Activated CD4-positive, CD25-positive, alpha-beta regulatory T cell treated with anti-CD3 and anti-CD28 coated beads, Interleukin-2, amount 50 U/mL, for 16 hours (primary cell): ENCODE measurements around the gene MYO7B.

ENCODE experiments used
- DNase-seq: peaks from one replicate; pipeline ENCODE4 v3.0.0-alpha.2; 2020; ENCODE audit warnings: low read depth, low spot score

MYO7B gene

DNA sequence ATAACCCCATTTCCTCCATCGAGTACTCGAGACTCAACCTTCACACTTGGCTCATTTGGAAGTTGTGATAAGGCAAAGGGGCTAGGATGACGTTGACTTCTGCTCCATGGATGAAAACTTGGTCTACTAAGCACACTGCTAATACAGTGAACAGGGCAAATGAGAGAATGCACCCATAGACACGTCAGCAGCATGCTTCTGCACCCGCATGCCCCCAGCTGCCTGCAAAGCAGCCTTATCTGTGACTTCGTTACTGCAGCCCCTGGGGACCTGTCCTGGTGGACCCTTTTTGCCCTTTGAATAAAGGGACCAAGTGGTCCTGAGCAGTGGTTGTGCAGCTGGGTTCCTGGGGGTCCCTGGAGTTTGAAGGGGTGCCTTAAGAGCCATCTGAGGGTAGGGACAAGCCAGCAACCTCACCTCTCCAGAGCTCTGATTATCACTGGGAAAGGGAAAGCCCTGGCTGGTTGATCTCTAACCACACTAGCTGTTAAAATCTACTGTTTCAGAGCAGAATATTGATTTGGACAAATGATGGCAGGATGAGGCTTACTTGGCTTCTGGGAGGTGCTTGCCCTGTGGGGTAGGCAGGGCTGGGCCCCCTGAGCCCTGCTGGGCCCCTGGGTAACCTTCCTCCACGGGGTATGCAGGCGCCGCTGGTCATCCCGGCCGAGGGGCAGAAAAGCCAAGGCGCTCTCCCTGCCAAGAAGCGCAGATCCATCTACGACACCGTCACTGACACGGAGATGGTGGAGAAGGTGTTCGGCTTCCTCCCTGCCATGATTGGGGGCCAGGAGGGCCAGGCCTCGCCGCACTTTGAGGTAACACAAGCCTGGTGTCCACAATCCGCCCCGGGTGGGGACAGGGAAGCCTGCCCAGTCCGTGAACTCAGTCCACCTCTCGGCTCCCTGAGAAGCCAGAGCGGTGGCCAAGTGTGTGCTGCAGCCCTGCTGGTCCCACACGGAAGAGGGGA, 72.9 kb downstream of the MYO7B start:
- no peak for DNase-seq

DNA sequence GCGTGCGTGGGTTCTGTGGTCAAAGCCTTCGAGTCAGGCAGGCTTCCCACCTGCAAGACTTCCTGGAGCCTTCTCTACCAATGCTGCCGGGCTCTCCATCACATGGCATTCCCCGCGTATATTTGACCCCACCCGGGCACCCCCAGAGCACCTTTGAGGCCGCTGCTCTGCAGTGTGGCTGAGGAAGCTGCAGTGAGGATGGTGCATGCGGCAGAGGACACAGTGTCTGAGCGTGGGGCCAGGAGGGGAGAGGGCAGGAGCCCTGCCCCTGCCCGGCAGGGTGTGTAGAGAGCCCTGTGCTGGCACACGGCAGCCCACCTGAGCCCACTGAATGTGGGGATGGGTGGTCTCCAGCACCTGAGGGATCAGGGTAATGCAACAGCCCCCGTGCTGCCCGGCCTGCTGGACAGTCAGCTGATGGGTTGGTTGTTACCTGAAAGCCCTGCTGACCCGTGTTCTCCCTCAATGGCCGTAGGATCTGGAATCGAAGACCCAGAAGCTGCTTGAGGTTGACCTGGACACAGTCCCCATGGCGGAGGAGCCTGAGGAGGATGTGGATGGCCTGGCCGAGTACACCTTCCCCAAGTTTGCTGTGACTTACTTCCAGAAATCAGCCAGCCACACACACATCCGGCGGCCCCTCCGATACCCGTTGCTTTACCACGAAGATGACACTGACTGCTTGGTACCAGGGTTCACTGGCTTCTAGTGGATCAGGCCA, 73.7 kb downstream of the MYO7B start:
- DNase-seq, result no peak

DNA sequence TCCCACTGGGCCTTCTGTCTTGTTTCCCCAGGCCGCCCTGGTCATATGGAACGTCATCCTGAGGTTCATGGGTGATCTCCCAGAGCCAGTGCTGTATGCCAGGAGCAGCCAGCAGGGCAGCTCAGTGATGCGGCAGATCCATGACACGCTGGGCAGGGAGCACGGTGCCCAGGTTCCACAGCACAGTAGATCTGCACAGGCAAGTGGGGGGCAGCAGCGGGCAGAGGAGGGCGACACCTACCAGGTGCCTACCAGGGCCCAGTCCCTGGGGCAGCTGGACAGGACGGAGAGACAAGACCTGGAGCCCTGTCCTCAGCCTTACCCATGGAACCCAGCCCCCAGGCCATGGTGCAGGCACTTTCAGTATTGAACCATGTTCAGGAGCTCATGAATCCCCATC, 74.3 kb downstream of the MYO7B start:
- no peak for DNase-seq

DNA sequence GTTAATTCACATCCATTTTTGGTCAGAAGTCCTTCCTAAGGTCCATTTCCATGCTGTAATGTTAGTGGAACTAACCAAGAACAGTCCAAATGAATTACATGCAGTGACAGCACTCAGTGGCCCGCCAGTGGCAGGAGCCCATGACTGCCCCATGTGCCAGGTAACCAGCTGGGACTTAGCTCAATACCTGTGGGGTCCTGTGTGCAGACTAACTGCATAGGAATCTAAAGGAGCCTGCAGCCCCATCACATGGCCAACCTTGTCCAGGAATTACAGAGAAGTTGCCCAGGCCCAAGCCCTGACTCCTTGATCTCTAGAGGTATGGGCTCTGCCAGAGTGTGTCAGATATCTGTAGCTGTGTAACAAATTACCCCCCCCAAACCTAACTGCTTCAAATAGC, 75.1 kb downstream of the MYO7B start:
- no peak for DNase-seq

DNA sequence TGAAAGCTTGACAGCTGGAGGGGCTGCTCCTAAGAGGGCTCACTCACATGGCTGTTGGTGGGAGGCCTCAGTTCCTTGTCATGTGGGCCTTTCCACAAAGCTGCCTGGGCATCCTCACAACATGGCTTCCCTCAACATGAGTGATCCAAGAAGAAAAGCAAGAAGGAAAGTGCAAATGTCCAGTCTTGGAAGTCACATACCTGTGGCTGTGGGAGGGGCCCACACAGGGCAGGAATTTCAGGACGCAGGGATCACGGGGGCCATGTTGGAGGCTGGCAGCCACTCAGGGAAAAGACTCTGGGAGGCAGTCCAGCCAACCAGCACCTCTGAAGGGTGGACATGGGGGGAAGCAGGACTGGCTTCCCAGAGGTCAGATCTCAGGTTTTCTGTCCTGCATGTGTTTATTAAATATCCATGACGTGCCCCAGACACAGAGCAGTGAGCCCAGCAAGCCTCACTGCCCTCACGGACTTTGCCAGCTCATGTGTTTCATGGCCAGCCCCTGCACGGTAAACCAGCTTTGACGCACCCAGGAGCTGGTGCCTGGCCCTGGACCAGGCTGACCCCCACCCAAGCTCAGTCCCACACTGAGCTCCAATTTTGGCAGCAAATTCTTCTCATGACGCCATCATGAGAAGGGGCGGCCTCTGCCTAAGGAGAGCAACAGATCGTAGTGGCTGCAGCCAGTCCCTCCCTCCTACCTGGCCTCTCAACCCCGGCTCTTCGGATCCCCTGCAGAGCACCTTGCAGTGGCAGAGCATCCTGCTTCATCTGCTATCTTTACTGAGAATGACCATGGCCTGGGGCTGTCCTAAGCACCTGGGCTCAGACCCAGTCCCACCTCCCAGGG, 75.8 kb downstream of the MYO7B start:
- no peak for DNase-seq

DNA sequence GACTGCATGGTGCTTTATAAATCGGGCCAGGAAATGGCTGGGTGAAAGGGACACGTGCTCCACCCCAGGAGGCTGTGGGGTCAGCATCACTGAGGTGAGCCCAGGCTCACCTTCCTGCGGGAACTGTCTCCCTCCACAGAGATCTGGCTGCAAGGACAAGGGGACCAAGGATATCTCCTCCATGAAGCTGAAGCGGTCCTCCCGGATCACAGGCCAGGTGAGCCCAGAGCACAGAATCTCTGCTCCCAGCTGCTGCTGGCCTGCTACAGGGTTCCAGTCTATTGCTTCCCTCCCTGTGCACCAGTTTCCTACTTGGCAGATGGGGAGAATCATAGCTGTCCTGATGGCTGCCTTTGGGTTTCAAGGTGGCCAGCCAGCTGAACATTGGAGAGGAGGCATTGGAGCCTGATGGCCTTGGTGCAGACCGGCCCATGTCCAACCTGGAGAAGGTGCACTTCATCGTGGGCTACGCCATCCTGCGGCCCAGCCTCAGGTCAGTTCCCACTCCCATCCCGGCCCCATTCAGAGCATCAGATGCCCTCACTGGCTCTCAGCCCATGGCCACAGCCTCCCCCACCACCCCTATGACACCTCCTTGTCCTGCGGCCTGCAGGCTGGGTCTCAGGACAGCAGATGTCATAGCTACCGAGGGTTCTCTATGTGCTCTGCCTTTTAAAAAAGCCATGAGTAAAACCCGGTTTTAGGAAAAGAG, 76.8 kb downstream of the MYO7B start:
- no peak for DNase-seq

DNA sequence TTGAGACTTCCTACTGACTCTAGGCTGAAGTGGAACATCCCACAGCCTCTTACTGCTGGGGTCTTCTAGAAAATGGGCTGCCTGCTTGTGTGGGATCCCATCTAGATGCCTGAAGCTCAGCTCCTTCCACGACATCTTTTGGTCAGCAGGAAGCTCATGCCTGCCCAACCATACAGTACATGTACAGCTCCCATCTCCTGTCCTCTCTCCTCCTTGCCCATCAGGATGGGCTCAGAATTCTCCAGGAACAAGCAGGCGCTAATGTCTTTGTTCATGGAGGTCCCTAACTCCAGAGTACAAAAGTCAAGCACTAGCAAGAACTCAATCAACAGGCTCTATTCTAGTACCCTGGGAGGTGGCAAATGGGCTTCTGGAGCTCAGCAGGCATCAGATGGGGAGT, 78.8 kb downstream of the MYO7B start:
- no peak for DNase-seq

DNA sequence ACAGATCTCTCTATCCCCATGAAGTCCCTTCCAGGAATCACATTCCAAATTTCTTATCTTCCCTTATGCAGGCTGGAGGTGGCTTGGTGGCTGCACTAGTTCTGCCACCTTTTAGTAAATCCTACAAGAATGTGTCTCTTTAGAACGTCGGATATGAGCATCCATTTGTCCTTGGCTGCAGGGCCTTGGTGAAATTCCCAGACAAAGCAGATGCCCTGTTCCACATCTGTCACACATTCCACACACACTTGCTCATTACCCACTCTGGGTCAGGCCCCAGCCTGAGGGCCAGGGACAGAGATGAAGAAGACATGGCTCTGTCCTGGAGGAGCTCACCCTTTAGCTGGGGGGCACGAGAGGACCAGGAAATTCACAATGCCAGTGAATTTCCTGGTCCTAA, 79.2 kb downstream of the MYO7B start:
- no peak for DNase-seq

DNA sequence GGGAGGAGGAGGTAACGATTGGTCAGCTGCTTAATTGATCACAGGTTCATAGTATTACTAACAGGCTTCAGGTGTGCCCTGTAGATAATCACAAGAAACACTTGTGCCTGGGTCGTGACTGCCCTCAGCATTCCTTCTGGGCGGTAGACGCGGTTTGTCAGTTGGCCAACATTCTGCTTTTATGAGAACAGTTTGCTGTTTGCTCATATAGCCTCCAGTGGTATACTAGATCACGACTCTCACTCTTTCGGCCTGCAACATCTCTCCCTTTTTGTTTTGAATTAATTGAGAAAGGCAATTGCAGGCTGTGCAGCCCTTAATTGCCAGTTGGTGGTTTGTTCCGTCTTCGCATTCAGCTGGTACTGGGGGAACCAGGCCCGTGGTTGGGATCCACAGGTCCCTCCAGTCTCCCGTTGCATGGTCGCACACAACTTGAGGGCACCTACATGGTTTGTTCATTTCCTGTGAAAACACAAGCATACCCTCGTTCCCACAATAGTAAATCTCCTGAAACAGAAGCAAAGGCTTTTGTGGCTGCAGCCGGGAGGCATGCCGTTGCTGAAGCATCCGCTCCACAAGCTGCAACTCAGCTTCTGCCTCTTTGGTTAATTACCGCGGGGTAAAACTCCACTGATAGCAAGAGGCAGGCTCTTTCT, 80.2 kb downstream of the MYO7B start:
- DNase-seq, result no peak

DNA sequence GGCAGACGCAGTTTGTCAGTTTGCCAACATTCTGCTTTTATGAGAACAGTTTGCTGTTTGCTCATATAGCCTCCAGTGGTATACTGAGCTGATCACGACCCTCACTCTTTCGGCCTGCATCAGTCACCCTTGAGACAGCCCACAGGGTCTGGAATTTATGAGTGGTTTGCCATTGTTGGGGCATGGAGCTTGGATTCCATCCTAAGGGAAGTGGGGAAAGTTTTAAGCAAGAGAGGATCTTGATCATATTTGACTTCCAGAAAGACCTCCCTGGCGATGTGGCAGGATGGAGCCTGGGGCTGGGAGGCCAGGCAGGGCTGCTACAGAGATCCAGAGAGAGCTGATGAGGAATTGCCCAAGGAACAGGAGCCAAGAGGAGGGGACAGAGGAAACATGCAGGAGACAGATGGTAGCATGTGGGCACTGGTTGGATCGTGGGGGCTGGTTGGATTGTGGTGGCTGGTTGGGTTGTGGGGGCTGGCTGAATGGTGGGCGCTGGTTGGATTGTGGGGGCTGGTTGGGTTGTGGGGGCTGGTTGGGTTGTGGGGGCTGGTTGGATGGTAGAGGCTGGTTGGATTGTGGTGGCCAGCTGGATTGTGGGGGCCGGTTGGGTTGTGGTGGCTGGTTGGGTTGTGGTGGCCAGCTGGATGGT, 83.2 kb downstream of the MYO7B start:
- no peak for DNase-seq

DNA sequence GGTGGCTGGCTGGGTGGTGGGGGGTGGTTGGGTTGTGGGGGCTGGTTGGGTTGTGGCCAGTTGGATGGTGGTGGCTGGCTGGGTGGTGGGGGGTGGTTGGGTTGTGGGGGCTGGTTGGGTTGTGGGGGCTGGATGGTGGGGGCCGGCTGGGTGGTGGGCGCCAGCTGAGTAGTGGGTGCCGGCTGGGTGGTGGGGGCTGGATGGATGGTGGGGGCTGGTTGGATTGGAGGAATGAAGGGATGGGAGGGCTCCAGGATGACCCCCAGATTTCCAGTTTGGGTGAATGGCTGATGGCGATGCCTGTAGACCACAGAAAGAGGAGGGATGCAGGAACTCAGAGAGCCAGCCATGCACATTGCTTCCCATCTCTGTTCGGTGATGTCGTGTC, 83.7 kb downstream of the MYO7B start:
- DNase-seq, result no peak

DNA sequence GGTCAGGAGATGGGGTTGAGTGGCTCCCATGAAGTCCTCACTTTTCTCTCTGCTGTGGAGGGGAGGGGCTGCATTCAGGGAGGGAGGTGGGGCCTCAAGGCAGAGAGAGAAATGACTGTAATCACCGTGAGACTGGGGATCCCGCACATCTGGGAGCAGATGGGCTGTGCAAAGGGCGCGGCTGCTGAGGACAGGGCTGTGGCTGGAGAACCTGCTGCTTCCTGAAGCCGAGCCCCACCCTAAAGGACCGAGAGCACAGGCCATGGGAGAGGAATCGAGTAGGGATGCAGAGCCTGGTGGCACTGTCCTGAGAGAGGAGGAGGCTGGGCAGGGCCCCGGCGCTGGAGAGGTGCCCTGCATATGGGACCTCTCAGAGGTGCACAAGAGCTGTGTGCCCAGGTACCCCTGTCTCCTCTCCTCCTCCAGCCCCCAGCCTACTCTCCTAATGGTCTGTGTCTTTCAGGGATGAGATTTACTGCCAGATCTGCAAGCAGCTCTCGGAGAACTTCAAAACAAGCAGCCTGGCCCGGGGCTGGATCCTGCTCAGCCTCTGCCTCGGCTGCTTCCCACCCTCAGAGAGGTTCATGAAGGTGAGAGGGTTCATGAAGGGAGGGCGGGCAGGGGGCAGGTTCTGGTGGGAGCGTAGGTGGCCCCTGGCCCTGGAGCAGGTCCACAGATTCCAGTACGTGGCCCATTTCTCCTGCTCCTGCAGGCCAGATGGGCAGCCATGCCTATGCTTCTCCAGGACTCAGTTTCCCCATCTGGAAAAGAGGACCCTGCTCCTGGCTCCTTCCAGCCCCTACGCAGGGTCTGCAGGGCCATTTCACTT, 84.6 kb downstream of the MYO7B start:
- DNase-seq, result no peak

DNA sequence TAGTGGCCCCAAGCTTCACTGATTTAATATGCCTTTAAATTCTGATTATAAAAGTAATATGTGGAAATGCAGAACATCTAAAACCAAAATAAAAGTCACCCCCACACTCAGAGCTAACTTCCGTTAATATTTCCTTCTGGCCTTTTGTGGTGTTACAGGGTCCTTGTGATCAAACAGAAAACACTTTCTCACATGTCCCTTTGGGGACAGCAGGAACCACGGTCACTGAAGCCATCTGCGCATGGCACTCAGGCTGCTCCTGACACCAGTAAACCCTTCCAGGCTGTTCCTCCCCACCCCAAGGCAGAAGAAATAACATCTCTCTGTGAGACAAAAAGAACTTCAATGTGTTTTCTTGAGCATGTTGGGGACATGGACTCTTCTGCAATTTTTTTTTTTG, 85.4 kb downstream of the MYO7B start:
- no peak for DNase-seq

DNA sequence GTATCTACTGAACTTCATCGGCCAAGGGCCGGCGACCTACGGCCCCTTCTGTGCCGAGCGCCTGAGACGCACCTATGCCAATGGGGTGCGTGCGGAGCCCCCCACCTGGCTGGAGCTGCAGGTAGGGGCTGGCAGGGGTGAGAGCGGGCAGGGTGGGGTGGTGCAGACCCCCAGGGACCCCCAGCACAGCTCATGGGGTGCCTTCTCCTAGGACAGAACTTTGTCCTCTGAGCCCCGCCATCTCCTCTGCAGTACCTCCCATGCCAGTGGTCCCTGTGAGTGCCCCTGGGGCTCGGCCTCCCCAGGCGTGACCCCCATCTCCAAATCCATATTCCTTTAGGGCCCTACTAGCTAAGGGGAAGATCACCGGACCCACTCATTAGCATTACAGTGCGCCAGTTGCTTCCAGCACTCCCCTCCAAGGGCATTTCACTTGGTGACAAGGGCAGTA, 86.5 kb downstream of the MYO7B start:
- DNase-seq, result no peak

DNA sequence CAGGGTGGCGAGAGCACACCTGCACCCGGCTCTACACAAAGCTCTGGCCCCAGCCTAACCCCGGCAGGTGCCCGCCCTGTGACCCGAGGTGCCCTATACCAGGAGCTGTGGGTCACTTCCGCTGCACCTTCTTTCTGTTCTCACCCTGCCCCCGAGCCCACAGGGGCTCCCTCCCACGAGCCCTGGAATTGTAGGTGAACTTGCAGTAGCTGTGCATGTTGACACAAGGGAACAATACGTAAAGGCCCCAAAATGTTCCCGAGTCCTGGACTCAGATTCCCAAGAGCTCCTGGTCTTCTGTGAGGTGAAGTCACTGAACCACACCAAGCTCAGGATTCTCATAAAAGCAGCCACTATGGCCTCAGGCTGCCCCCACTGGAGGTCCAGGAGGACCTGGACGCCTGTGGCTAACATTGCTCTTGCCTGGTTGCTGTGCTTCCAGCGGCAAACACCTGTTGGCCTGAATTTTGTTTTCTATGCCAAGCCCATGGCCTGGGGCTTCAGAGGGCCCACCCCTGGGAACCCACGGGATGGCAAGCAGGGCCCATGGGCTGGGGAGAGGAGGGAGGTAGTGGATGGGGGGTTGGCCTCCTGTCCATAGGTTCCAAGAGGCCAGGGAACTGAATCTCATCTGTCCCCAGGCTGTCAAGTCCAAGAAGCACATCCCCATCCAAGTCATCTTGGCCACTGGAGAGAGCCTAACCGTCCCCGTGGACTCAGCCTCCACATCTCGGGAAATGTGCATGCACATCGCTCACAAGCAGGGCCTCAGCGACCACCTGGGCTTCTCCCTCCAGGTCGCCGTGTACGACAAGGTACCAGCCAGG, 87.3 kb downstream of the MYO7B start:
- DNase-seq, result no peak

DNA sequence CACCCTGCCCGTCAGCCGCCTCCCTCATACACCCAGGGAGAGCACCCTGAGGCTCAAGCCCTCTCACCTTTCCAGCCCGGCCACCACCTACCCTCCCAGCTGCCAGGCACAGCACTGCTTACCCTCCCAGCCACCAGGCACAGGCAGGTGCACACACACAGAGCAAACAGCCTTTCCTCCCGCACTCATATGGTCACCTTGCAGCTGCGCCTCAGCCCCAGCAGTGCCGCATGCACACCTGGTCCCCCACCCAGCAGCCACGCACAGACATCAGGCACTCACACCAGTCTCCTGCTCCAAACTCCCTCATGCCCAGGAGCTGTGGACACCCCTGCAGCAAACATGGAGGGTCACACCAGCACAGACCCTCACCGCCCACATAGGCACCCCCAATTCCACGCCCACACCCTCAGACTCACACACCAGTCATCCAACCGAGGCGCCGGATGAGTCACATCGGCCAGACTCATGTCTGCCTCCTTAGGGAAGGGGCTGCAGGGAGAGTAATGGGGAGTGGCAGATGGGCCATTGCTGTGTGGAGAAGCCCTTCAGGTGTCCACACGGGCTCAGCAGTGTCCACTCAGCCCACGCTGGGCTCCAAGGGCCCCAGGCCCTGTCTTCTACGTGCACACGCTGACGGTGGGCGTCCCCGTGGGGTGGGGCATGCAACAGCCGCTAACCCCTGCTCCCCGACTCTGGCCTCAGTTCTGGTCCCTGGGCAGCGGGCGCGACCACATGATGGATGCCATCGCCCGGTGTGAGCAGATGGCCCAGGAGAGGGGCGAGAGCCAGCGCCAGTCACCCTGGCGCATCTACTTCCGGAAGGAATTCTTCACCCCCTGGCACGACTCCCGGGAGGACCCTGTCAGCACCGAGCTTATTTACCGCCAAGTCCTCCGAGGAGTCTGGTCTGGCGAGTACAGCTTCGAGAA, 88.2 kb downstream of the MYO7B start:
- no peak for DNase-seq

DNA sequence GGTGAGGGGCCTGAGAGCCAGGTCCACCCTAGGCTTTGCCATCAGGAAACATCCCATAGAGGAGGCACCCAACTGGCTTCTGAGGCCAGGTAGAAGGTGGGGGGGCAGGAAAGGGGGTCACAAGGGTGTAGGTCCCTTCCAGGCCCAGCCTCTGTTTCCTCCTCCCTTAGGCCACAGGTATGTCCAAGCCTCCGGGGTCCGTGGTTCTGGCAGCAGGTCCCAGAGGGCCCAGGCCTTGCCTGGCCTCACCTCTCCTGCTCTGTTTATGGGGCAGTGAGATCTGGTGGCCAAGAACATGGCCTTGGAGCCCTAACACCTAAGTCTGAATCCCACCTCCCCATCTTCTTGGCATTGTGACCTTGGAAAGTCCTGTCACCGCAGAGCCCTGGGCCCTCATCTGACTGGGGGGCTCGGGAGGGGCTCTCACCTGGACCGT, 88.9 kb downstream of the MYO7B start:
- no peak for DNase-seq
